GM23248 (cell line): ENCODE data around the gene TYW1.
"Not testable (repeated sequence)": the region's sequence is repeated elsewhere in the genome, so short reads cannot be mapped to it uniquely, and the experiment has no call there.

Experiments used
- EZH2 ChIP-seq: fragments of 200-600 bp; sonication (generic); IDR thresholded peaks from 2 replicates; pipeline ENCODE4 v1.6.1; 2018; ENCODE audit warnings: antibody characterized with exemption, mild to moderate bottlenecking; ENCODE audit not compliant: insufficient read depth, poor library complexity, severe bottlenecking
- EZH2phosphoT487 ChIP-seq: fragments of 200-600 bp; sonication (generic); IDR thresholded peaks from 2 replicates; pipeline ENCODE4 v1.6.1; 2018; ENCODE audit warnings: antibody characterized with exemption, moderate library complexity, mild to moderate bottlenecking, low read depth; ENCODE audit not compliant: insufficient read depth

- TF ChIP-seq EZH2, EZH2phosphoT487: not testable (repeated sequence)
These were observed 101.4 kb downstream of the TYW1 start for GRCh38 chr7:67098031-67098430.
